ENCODE measurements around the gene ANLN. TPM values are rescaled to one million over a fixed set of nuclear protein-coding genes. Genes with fewer than 3 reads are reported as not detected.
A peak's percentile ranks its signal among the peaks of the same experiment; 100 is the strongest.

The ANLN gene, protein sequence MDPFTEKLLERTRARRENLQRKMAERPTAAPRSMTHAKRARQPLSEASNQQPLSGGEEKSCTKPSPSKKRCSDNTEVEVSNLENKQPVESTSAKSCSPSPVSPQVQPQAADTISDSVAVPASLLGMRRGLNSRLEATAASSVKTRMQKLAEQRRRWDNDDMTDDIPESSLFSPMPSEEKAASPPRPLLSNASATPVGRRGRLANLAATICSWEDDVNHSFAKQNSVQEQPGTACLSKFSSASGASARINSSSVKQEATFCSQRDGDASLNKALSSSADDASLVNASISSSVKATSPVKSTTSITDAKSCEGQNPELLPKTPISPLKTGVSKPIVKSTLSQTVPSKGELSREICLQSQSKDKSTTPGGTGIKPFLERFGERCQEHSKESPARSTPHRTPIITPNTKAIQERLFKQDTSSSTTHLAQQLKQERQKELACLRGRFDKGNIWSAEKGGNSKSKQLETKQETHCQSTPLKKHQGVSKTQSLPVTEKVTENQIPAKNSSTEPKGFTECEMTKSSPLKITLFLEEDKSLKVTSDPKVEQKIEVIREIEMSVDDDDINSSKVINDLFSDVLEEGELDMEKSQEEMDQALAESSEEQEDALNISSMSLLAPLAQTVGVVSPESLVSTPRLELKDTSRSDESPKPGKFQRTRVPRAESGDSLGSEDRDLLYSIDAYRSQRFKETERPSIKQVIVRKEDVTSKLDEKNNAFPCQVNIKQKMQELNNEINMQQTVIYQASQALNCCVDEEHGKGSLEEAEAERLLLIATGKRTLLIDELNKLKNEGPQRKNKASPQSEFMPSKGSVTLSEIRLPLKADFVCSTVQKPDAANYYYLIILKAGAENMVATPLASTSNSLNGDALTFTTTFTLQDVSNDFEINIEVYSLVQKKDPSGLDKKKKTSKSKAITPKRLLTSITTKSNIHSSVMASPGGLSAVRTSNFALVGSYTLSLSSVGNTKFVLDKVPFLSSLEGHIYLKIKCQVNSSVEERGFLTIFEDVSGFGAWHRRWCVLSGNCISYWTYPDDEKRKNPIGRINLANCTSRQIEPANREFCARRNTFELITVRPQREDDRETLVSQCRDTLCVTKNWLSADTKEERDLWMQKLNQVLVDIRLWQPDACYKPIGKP
- 3.4 TPM for total RNA-seq (2013)
- polyA plus RNA-seq (1 to 10 TPM in 1 of 3 donors, under 1 TPM in 2; 0.12 to 1.1 (median 0.25) TPM), polyA minus RNA-seq (2.3 and 3.2 TPM in 2 replicates), total RNA-seq (2.0 to 17.7 (median 3.0) reads per million in 11 experiments)

DNA sequence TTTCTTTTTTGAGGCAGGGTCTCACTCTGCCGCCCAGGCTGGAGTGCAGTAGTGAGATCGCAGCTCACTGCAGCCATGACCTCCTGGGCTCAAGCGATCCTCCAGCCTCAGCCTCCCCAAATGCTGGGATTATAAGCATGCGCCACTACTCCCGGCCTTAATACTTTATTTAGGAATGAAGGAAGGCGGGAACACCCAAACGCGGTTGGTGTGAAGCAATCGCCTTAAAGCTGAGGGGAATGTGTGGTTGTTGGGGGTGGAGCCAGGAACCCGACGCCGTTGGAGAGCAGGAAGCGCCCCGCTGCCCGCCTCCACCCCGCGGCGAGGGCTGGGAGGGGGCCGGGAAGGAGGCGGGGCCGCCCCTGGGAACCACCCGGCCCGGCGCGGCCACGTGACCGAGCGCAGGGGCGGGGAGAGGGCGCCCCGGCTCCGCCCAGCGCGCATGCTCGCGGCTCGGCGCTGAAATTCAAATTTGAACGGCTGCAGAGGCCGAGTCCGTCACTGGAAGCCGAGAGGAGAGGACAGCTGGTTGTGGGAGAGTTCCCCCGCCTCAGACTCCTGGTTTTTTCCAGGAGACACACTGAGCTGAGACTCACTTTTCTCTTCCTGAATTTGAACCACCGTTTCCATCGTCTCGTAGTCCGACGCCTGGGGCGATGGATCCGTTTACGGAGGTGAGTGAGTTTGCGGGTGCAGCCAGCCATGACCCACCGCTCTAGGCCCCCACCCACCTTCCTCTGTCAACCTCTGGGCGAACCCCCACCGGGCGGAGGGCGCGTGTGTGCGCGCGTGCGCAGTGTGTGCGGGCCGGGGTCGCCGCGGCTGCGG is at the start of gene ANLN:
ANLN (plus strand) TSS at position 492 of the 828 bp plus-strand sequence; CDS start at position 657, 165 bp downstream.
- Histone ChIP-seq H3K79me2 (ENCODE audit: insufficient read depth, low read length) (peaks cover 50% of the 10 kb centered on the region), H3K9me3 (replicated peaks in 1 of 2; ENCODE audit: control insufficient read depth in 1 of 2, insufficient read depth in 1 of 2, low read length in 2 of 2) (no peaks in the 10 kb centered on the region), H3K4me3 (replicated peaks in 1 of 3; ENCODE audit: low read depth in 2 of 3, low read length in 3 of 3) (peak within 1 kb of the TSS; percentile 88 to 100 (median 96)), H2AFZ (ENCODE audit: insufficient read depth, low read depth, low read length, poor library complexity, severe bottlenecking) (peak within 1 kb of the TSS; percentile 91), H3K4me2 (replicated peaks; ENCODE audit: extremely low read depth, low read length, poor library complexity, severe bottlenecking) (peak within 1 kb of the TSS; percentile 100), H3K4me1 (ENCODE audit: control insufficient read depth in 1 of 2, insufficient read depth in 2 of 2, low read length in 2 of 2) (peaks cover 15 to 26% of the 10 kb centered on the region in 2 donors), H3K27ac (ENCODE audit: low read depth in 1 of 2, low read length in 2 of 2) (peak within 1 kb of the TSS; percentile 42 to 76), H3K27me3 (ENCODE audit: control insufficient read depth in 2 of 2, insufficient read depth in 2 of 2, low read length in 2 of 2) (no peaks in the 10 kb centered on the region), H3K36me3 (replicated peaks in 1 of 2; ENCODE audit: control insufficient read depth in 1 of 2, insufficient read depth in 2 of 2, low read length in 2 of 2) (no peaks in the 10 kb centered on the region), H3K9ac (ENCODE audit: insufficient read depth, low read length, poor library complexity, severe bottlenecking) (peak within 1 kb of the TSS; percentile 71), H4K20me1 (ENCODE audit: insufficient read depth, low read length) (no peaks in the 10 kb centered on the region)
- H3K27me3 Mint-ChIP-seq (ENCODE audit: low read depth in 3 of 3), result peaks cover 0 to 2% (median 0%) of the 10 kb centered on the region in 3 donors
- no peaks in the 10 kb centered on the region for H3K9me3 Mint-ChIP-seq
- peaks cover 37% of the 10 kb centered on the region for H3K4me1 Mint-ChIP-seq
- H3K27ac Mint-ChIP-seq, result peak within 1 kb of the TSS; percentile 78 to 92 (median 87)
- intact Hi-C loops (cut with micrococcal nuclease), result no loop called here
- H3K4me3 Mint-ChIP-seq, result peak within 1 kb of the TSS; percentile 94 to 99
- H3K36me3 Mint-ChIP-seq, result no peaks in the 10 kb centered on the region
- TF ChIP-seq, protein P1, sequence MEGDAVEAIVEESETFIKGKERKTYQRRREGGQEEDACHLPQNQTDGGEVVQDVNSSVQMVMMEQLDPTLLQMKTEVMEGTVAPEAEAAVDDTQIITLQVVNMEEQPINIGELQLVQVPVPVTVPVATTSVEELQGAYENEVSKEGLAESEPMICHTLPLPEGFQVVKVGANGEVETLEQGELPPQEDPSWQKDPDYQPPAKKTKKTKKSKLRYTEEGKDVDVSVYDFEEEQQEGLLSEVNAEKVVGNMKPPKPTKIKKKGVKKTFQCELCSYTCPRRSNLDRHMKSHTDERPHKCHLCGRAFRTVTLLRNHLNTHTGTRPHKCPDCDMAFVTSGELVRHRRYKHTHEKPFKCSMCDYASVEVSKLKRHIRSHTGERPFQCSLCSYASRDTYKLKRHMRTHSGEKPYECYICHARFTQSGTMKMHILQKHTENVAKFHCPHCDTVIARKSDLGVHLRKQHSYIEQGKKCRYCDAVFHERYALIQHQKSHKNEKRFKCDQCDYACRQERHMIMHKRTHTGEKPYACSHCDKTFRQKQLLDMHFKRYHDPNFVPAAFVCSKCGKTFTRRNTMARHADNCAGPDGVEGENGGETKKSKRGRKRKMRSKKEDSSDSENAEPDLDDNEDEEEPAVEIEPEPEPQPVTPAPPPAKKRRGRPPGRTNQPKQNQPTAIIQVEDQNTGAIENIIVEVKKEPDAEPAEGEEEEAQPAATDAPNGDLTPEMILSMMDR (IDR thresholded peaks at IDR 0.05), result no peak
- WGBS (ENCODE audit: insufficient coverage), result 1% methylated on average over 45 of the region's 68 CpGs
- peak; percentile 82 to 90 (median 85) for DNase-seq

Measured in CD14-positive monocyte (primary cell).